WTC11 (cell line): Measurements from ENCODE around the gene STAU1. TPM values are rescaled to one million over a fixed set of nuclear protein-coding genes. Genes with fewer than 3 reads are reported as not detected.
"Not testable (repeated sequence)": the region's sequence is repeated elsewhere in the genome, so short reads cannot be mapped to it uniquely, and the experiment has no call there.

Source experiments
- ATAC-seq: fragments of 200-7000 bp; cut with Tn5 transposase; 2 replicates; pipeline ENCODE4 v1.10.0; 2021; ENCODE audit warnings: mild to moderate bottlenecking, moderate library complexity
- CTCF ChIA-PET: fragments of 300-600 bp; sonication (Branson Sonifier 250); formaldehyde crosslinking; loops from one replicate; lab custom pipeline; 2021; ENCODE audit warnings: antibody characterized with exemption; lab: Charles Lee
- POLR2A ChIA-PET: fragments of 350-600 bp; sonication (Branson Sonifier 250); formaldehyde crosslinking; loops from one replicate; lab custom pipeline; 2021; ENCODE audit warnings: antibody characterized with exemption; lab: Charles Lee
- DNase-seq: peaks from one replicate; pipeline ENCODE4 v3.0.0; 2021; ENCODE audit warnings: low spot score
- H3K27ac Mint-ChIP-seq: 2 replicates; pipeline ENCODE4 v1.8.0; 2021; ENCODE audit warnings: mixed read lengths
- H3K27me3 Mint-ChIP-seq: 2 replicates; pipeline ENCODE4 v1.8.0; 2021; ENCODE audit warnings: low read depth, mild to moderate bottlenecking, moderate library complexity, mixed read lengths
- H3K36me3 Mint-ChIP-seq: 2 replicates; pipeline ENCODE4 v1.8.0; 2021; ENCODE audit warnings: mixed read lengths
- H3K4me1 Mint-ChIP-seq: 2 replicates; pipeline ENCODE4 v1.8.0; 2022; ENCODE audit warnings: mixed read lengths
- H3K4me3 Mint-ChIP-seq: 2 replicates; pipeline ENCODE4 v1.8.0; 2021; ENCODE audit warnings: mild to moderate bottlenecking, moderate library complexity, mixed read lengths
- H3K9me3 Mint-ChIP-seq: 2 replicates; pipeline ENCODE4 v1.8.0; 2021; ENCODE audit warnings: mixed read lengths
- NFATC4 ChIP-seq: fragments of 250-450 bp; sonication (Bioruptor Pico); IDR thresholded peaks from 2 replicates; pipeline ENCODE4 v1.9.0; 2021; ENCODE audit warnings: mild to moderate bottlenecking
- NFE2L1 ChIP-seq: sonication (generic); formaldehyde crosslinking; IDR thresholded peaks from 2 replicates; pipeline ENCODE4 v1.8.1; 2023; ENCODE audit warnings: missing genetic modification reagents
- SP1 ChIP-seq: sonication (generic); formaldehyde crosslinking; conservative IDR thresholded peaks from 2 replicates; pipeline ENCODE4 v1.8.1; 2022; ENCODE audit warnings: missing genetic modification reagents
- TEAD1 ChIP-seq: sonication (generic); formaldehyde crosslinking; IDR thresholded peaks from 2 replicates; pipeline ENCODE4 v1.8.0; 2022; ENCODE audit warnings: mild to moderate bottlenecking, missing genetic modification reagents
- total RNA-seq: library from RNA; stranded (reverse); gene quantifications from 3 replicates; pipeline ENCODE4 v1.2.3, GENCODE V29; 2021
- TF ChIP-seq, protein P1 (sequence below): sonication (generic); formaldehyde crosslinking; IDR thresholded peaks from 2 replicates; pipeline ENCODE4 v1.8.1; 2023; ENCODE audit warnings: mild to moderate bottlenecking, missing genetic modification reagents
- TF ChIP-seq, protein P2 (sequence below): sonication (generic); formaldehyde crosslinking; IDR thresholded peaks from 2 replicates; pipeline ENCODE4 v1.8.1; 2022; ENCODE audit warnings: mild to moderate bottlenecking, moderate library complexity, missing genetic modification reagents
- TF ChIP-seq, protein P3 (sequence below): fragments of 200-600 bp; IDR thresholded peaks from 2 replicates; pipeline ENCODE4 v1.8.0; 2022; ENCODE audit warnings: antibody characterized with exemption
- TF ChIP-seq, protein P4 (sequence below): sonication (generic); formaldehyde crosslinking; IDR thresholded peaks from 2 replicates; pipeline ENCODE4 v1.8.0; 2023; ENCODE audit warnings: missing genetic modification reagents, mild to moderate bottlenecking, borderline replicate concordance
- TF ChIP-seq, protein P5 (sequence below): sonication (generic); formaldehyde crosslinking; IDR thresholded peaks from 2 replicates; pipeline ENCODE4 v1.8.1; 2023; ENCODE audit warnings: mild to moderate bottlenecking, moderate library complexity, missing genetic modification reagents
- TF ChIP-seq, protein P6 (sequence below): sonication (generic); formaldehyde crosslinking; IDR thresholded peaks from 2 replicates; pipeline ENCODE4 v1.8.1; 2022; ENCODE audit warnings: missing genetic modification reagents, borderline replicate concordance
- TF ChIP-seq, protein P7 (sequence below): sonication (generic); formaldehyde crosslinking; conservative IDR thresholded peaks from 2 replicates; pipeline ENCODE4 v1.8.1; 2023; ENCODE audit warnings: mild to moderate bottlenecking, low read depth, missing genetic modification reagents, moderate library complexity

Gene STAU1
- total RNA-seq, 1 experiment from 2014 or later, result 92.6 TPM

DNA sequence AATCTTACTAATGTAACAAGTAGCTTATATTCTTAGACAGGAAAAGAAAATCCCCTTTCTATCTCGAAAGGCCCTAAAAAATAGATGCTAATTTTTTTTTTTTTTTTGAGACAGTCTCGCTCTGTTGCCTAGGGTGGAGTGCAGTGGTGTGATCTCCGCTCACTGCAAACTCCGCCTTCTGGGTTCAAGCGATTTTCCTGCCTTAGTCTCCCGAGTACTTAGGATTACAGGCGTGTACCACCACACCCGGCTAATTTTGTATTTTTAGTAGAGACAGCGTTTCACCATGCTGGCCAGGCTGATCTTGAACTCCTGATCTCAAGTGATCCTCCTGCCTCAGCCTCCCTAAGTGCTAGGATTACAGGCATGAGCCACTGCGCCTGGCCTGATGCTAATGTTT lies 19.3 kb downstream of the STAU1 start:
- DNase-seq, H3K27me3 Mint-ChIP-seq, ATAC-seq, H3K9me3 Mint-ChIP-seq, H3K4me3 Mint-ChIP-seq, H3K27ac Mint-ChIP-seq, CTCF ChIA-PET: not testable (repeated sequence)
- H3K4me1 Mint-ChIP-seq, result peaks cover 18% of the 10 kb centered on the region
- peaks cover 24% of the 10 kb centered on the region for H3K36me3 Mint-ChIP-seq
- POLR2A ChIA-PET, result interaction anchor here (1.2 kb wide), 1 partner anchor 50 kb away, joined by 4 read pairs; the partner anchor contains the start of gene DDX27

DNA sequence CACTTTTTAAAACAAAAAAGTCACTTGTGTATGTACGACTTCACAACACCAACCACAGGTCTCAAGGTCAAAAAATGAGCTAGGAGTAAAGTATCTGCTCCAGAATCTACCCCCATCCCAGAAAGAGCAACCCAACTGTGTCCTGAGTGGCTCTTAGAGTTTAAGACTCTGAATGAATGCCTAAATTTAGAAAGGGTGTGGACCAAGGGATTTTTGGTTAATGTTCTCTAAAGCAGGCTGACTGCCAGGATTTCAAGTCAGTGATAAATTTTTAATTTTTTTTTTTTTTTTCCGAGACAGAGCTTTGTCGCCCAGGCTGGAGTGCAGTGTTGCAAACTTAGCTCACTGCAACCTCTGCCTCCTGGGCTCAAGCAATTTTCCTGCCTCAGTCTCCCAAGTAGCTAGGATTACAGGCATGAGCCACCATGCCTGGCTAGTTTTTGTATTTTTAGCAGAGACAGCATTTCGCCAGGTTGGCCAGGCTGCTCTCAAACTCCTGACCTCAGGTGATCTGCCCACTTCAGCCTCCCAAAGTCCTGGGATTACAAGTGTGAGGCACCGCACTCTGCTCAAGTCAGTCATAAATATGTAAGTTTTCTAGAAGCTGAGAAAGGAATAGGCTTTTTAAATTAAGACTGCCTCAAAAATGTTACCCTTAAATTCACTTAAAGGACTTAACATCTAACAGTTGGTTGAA lies 20.2 kb downstream of the STAU1 start:
- peak overlapping the region; percentile 2; the same call in 1 of the 2 replicates for H3K27ac Mint-ChIP-seq
- POLR2A ChIA-PET, result interaction anchor here (1.2 kb wide), 1 partner anchor 51 kb away, joined by 4 read pairs; the partner anchor contains the start of gene DDX27
- H3K27me3 Mint-ChIP-seq, result no peaks in the 10 kb centered on the region
- ATAC-seq, result no peak
- CTCF ChIA-PET, result interaction anchor here (0.8 to 1.2 kb wide), 3 partner anchors 35 to 78 kb away, joined by 3 to 6 read pairs (median 4); no protein-coding TSS in a partner anchor
- no peak overlapping the region for H3K4me3 Mint-ChIP-seq
- peaks cover 18% of the 10 kb centered on the region for H3K4me1 Mint-ChIP-seq
- TF ChIP-seq, protein P1, sequence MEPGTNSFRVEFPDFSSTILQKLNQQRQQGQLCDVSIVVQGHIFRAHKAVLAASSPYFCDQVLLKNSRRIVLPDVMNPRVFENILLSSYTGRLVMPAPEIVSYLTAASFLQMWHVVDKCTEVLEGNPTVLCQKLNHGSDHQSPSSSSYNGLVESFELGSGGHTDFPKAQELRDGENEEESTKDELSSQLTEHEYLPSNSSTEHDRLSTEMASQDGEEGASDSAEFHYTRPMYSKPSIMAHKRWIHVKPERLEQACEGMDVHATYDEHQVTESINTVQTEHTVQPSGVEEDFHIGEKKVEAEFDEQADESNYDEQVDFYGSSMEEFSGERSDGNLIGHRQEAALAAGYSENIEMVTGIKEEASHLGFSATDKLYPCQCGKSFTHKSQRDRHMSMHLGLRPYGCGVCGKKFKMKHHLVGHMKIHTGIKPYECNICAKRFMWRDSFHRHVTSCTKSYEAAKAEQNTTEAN (CRISPR knock-in tag), result no peak
- TF ChIP-seq, protein P2, sequence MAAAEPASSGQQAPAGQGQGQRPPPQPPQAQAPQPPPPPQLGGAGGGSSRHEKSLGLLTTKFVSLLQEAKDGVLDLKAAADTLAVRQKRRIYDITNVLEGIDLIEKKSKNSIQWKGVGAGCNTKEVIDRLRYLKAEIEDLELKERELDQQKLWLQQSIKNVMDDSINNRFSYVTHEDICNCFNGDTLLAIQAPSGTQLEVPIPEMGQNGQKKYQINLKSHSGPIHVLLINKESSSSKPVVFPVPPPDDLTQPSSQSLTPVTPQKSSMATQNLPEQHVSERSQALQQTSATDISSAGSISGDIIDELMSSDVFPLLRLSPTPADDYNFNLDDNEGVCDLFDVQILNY (CRISPR knock-in tag), result no peak
- TF ChIP-seq, protein P3, sequence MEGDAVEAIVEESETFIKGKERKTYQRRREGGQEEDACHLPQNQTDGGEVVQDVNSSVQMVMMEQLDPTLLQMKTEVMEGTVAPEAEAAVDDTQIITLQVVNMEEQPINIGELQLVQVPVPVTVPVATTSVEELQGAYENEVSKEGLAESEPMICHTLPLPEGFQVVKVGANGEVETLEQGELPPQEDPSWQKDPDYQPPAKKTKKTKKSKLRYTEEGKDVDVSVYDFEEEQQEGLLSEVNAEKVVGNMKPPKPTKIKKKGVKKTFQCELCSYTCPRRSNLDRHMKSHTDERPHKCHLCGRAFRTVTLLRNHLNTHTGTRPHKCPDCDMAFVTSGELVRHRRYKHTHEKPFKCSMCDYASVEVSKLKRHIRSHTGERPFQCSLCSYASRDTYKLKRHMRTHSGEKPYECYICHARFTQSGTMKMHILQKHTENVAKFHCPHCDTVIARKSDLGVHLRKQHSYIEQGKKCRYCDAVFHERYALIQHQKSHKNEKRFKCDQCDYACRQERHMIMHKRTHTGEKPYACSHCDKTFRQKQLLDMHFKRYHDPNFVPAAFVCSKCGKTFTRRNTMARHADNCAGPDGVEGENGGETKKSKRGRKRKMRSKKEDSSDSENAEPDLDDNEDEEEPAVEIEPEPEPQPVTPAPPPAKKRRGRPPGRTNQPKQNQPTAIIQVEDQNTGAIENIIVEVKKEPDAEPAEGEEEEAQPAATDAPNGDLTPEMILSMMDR, result no peak
- TF ChIP-seq NFATC4 (CRISPR knock-in tag), result no peak
- TF ChIP-seq, protein P4, sequence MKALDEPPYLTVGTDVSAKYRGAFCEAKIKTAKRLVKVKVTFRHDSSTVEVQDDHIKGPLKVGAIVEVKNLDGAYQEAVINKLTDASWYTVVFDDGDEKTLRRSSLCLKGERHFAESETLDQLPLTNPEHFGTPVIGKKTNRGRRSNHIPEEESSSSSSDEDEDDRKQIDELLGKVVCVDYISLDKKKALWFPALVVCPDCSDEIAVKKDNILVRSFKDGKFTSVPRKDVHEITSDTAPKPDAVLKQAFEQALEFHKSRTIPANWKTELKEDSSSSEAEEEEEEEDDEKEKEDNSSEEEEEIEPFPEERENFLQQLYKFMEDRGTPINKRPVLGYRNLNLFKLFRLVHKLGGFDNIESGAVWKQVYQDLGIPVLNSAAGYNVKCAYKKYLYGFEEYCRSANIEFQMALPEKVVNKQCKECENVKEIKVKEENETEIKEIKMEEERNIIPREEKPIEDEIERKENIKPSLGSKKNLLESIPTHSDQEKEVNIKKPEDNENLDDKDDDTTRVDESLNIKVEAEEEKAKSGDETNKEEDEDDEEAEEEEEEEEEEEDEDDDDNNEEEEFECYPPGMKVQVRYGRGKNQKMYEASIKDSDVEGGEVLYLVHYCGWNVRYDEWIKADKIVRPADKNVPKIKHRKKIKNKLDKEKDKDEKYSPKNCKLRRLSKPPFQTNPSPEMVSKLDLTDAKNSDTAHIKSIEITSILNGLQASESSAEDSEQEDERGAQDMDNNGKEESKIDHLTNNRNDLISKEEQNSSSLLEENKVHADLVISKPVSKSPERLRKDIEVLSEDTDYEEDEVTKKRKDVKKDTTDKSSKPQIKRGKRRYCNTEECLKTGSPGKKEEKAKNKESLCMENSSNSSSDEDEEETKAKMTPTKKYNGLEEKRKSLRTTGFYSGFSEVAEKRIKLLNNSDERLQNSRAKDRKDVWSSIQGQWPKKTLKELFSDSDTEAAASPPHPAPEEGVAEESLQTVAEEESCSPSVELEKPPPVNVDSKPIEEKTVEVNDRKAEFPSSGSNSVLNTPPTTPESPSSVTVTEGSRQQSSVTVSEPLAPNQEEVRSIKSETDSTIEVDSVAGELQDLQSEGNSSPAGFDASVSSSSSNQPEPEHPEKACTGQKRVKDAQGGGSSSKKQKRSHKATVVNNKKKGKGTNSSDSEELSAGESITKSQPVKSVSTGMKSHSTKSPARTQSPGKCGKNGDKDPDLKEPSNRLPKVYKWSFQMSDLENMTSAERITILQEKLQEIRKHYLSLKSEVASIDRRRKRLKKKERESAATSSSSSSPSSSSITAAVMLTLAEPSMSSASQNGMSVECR (CRISPR knock-in tag), result no peak
- TF ChIP-seq, protein P5, sequence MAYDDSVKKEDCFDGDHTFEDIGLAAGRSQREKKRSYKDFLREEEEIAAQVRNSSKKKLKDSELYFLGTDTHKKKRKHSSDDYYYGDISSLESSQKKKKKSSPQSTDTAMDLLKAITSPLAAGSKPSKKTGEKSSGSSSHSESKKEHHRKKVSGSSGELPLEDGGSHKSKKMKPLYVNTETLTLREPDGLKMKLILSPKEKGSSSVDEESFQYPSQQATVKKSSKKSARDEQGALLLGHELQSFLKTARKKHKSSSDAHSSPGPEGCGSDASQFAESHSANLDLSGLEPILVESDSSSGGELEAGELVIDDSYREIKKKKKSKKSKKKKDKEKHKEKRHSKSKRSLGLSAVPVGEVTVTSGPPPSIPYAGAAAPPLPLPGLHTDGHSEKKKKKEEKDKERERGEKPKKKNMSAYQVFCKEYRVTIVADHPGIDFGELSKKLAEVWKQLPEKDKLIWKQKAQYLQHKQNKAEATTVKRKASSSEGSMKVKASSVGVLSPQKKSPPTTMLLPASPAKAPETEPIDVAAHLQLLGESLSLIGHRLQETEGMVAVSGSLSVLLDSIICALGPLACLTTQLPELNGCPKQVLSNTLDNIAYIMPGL (CRISPR knock-in tag), result no peak
- no peak for TF ChIP-seq TEAD1 (CRISPR knock-in tag)
- TF ChIP-seq SP1, result no peak
- TF ChIP-seq NFE2L1 (CRISPR knock-in tag), result no peak
- TF ChIP-seq, protein P6, sequence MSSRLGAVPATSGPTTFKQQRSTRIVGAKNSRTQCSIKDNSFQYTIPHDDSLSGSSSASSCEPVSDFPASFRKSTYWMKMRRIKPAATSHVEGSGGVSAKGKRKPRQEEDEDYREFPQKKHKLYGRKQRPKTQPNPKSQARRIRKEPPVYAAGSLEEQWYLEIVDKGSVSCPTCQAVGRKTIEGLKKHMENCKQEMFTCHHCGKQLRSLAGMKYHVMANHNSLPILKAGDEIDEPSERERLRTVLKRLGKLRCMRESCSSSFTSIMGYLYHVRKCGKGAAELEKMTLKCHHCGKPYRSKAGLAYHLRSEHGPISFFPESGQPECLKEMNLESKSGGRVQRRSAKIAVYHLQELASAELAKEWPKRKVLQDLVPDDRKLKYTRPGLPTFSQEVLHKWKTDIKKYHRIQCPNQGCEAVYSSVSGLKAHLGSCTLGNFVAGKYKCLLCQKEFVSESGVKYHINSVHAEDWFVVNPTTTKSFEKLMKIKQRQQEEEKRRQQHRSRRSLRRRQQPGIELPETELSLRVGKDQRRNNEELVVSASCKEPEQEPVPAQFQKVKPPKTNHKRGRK (CRISPR knock-in tag), result no peak
- TF ChIP-seq, protein P7, sequence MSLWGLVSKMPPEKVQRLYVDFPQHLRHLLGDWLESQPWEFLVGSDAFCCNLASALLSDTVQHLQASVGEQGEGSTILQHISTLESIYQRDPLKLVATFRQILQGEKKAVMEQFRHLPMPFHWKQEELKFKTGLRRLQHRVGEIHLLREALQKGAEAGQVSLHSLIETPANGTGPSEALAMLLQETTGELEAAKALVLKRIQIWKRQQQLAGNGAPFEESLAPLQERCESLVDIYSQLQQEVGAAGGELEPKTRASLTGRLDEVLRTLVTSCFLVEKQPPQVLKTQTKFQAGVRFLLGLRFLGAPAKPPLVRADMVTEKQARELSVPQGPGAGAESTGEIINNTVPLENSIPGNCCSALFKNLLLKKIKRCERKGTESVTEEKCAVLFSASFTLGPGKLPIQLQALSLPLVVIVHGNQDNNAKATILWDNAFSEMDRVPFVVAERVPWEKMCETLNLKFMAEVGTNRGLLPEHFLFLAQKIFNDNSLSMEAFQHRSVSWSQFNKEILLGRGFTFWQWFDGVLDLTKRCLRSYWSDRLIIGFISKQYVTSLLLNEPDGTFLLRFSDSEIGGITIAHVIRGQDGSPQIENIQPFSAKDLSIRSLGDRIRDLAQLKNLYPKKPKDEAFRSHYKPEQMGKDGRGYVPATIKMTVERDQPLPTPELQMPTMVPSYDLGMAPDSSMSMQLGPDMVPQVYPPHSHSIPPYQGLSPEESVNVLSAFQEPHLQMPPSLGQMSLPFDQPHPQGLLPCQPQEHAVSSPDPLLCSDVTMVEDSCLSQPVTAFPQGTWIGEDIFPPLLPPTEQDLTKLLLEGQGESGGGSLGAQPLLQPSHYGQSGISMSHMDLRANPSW (CRISPR knock-in tag), result no peak
- TF ChIP-seq, all 79 proteins: peak for 0
- DNase-seq, result no peak
- peaks cover 18% of the 10 kb centered on the region for H3K36me3 Mint-ChIP-seq
- H3K9me3 Mint-ChIP-seq, result no peaks in the 10 kb centered on the region
